HG02943 (cell line): ENCODE data around the gene KLHL22.

Experiments used
- ATAC-seq: cut with Tn5 transposase; IDR thresholded peaks from one replicate; pipeline ENCODE4 v1.9.1; 2021; ENCODE audit warnings: mild to moderate bottlenecking, low read depth, moderate library complexity; ENCODE audit not compliant: unreplicated experiment

Gene KLHL22

GRCh38 chr22:20436307-20436767 is 59.3 kb downstream of the KLHL22 start:
- ATAC-seq = no peak

- ATAC-seq = no peak
Observed at GRCh38 chr22:20435436-20436306, 59.9 kb downstream of the KLHL22 start.

DNA sequence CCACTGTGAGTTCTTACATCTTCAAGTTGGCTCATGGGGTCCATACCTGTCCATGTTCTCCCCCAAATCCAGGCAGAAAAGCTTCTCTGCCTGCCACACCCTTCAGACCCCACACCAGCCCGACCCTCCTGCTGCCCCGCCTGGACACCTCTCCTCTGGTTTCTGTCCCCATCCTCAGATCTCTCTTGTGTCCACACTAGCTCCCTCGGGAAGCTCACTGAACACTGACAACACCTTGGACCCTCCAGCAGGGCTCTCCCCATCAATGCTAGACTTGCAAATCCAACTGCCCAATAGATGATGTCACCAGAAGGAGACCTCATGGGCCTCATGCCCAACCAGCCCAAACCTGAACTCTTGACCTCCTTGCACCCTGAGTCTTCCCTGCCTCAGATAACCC is 60.8 kb downstream of the KLHL22 start:
- ATAC-seq = no peak

DNA sequence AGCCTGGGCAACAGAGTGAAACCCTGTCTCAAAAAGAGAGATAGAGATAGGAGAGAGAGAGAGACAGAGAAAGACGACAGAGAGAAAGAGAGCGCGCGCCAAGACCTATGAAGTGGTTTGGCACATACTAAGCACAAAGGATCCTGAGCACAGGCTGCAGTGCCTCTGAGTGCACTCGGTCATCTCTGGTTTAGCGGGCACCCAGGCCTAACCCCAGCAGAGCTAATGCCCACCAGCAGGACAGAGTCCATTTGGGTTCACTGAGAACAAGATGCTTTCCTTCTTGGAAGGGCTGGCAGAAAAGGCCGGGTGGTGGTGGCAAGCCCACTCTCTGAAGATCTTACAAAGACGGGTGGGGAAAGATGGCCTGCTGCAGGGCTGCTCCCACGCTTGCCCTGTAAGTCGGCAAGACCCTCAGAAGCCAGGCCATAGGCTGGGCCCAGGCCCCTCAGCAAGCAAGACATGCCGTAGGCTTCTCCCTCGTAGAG is 61.3 kb downstream of the KLHL22 start:
- ATAC-seq = no peak

GRCh38 chr22:20433686-20434241 is 61.8 kb downstream of the KLHL22 start:
- ATAC-seq = no peak

DNA sequence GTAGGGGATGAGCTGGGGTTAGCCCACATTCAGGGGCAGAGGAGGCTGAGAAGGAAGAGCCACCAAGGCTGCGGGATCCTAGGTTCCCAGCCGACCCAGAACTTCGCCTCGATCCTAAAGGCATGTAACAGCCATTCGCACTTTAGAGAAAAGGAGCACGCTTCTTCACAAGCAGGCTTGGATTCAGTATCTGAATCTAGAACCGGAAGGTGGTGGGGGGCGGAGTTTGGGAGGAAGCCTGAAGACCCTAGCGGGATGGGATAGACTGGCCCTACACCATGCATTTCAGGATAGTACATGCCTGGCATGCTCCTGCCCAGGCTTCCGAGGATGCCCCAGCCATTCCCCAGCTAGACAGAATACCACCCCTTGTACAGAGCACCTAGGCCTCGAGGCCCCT is 62.4 kb downstream of the KLHL22 start:
- no peak for ATAC-seq

GRCh38 chr22:20432244-20432686 is 63.3 kb downstream of the KLHL22 start:
- ATAC-seq = no peak

- no peak for ATAC-seq
Observed at GRCh38 chr22:20431511-20432192, 63.9 kb downstream of the KLHL22 start.

DNA sequence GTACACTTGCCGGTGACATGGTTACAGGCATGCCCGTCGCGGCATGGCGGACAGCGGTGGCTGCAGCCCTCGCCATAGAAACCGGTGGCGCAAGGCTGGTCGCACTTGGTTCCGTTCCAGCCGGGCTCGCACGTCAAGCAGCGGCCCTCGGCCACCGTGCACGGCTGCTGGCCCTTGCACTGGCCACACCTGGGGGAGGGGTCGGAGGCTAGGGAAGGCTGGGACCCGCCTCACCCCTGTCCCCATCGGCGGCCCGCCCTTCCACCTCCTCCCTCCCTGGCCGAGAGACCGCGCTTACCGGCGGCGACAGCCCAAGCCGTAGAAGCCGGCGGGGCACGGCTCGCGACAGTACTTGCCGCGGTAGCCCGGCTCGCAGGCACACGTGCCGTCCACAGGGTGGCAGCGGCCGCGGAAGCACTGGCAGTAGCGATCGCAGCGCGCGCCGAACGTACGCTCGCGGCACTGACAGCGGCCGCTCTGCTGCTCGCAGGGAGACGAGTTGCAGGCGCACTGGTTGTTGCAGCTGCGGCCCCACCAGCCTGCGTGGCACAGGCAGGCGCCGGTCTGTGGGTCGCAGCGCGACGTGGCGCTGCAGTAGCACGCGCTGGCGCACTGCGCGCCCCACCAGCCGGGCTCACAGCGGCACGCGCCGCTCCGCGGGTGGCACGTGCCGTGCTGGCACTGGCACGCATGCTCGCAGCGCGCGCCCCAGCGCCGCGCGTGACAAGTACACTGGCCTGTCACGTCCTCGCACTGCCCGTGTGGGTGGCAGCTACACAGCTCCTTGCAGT is 64.7 kb downstream of the KLHL22 start:
- ATAC-seq = no peak

DNA sequence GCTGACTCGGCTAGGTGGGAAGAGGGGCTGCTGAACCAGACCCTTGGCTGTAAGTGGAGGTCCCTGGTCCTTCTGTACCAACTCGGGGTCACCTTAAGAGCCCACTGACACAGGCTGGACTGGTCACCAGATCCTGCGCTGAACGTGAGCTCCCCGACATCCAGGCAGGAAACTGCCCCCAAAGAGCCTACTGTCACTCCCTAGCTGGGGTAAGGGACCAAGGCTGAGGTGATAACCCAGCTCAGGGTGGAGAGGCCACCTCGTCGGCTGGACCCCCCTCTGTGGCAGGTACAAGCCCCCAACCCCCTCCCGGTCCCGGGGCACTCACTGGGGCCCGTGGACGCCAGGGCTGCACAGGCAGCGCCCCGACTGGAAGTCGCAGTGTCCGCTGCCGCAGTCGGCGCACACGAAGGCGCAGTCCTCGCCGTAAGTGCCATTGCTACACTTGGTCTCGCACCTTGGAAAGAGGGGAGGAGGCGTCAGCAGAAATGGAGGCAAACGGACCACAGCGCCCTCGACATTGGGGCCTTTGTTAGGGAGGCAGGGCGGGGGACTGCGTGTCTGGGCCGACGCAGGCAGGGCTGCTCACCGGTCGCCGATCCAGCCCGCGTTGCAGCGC is 65.4 kb downstream of the KLHL22 start:
- no peak for ATAC-seq

DNA sequence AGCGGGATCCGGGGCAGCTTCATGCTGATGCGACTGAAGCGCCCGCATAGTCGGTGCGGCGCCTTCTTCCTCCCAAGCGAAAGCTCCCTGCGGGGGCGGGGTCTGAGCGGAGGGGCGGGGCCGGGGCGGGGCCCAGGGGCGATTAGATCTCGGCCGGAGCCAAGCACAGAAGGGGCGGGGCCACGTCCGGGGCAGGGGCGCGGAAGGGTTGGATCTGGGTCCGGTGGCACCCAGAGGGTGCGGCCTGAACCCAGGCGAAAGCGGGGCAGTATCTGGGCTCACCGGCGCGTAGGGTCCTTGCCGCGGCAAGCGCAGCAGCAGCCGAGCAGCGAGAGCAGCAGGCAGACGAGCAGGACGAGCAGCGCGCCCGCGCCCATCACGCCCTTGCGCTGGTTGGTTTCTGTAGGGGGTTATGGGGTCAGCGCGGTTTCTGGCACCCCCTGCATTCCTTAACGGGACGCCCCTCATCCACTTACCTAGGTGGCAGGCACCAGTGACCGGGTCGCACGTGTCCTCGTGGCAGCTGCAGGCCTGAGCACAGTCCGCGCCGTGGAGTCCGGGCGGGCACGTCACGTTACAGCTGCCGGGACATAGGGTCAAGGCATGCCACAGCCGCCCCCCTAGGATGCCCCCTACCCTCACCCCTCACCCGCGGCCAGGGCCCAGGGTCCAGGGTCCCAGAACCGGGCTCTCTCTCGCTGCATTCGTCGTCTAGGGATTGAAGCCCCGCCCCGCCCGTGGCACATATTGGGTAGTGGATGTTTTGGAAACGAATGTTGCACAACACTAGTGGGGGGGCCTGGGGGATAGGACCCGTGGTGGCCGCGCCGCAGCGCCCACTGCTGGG is 66.1 kb downstream of the KLHL22 start:
- ATAC-seq = no peak

DNA sequence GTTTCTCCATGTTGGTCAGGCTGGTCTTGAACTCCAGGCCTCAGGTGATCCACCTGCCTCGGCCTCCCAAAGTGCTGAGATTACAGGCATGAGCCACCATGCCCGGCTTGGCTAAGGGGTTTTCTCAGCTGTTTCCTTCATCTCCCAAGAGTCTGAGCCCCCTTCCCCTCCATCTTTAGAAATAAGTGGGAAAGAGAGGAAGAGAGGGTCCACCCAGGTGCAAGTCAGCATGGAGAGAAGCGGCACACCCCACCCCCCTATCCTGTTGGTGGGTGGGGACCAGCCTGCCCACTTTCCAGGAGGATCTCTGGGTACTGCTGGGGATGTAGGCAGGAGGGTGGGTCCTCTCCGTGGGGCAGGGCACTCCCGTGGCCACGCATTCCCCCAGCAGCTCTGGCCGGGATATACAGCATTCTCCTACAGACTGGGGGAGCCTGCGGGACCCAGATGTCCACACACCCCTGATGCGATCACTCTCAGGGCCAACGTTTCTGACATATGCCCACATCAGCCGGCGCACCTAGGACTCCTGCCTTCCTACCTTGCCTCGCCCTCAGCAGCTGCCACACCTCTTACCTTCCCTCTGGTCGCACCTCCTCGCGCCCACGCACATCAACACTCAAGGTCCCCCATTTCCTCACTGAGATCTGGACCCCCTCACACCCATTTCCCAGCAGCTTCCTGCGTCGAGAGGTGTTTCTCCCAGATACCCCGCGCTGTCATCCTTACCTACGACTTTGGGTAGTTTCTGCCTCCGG is 66.9 kb downstream of the KLHL22 start:
- ATAC-seq = no peak

- no peak for ATAC-seq
Observed at GRCh38 chr22:20427945-20428417, 67.6 kb downstream of the KLHL22 start.

DNA sequence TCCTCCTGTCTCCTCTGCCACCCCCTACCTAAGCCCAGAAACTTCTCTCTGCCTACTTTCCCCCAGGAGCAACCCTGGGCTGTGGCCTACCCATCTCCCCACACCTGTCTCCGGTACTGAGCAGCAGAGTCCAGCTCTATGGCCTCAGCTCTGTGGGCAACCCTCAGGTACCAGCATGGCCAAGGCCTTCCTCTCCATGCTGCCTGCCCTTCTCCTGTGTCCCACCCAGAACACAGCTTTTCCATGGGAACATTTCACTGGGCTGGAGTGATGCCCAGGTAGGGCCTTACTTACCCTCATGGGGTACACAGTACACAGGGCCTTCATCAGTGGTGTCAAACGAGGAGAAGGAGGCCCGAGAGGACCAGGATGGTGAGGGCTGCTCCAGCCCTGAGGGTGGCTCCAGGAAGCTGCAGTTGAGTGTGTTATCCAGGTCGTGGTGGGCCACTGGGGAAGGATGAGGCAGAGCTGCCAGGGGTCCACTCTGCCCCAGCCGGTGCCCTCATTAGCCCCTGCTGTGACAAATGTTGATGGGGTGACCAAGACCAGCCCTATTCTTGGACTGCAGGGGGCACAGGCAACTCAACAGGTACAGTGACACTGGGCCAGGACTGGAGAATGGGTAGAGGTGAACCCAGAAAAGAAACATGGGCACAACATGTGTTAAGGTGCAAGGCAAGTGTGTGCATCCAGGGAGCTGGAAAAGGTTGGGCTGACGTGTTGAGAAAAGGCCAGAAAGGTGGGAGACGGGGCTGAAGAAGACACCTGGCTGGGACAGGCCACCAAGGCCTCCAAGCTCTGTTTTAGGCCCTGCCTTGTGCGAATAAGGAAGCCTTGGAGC is 68.3 kb downstream of the KLHL22 start:
- ATAC-seq = no peak

GRCh38 chr22:20426259-20426615 is 69.4 kb downstream of the KLHL22 start:
- ATAC-seq = no peak

GRCh38 chr22:20425566-20426258 is 69.9 kb downstream of the KLHL22 start:
- ATAC-seq = no peak
